HG03095 (cell line): ENCODE data around the gene ZEB2.

Source experiments
- ATAC-seq: cut with Tn5 transposase; IDR thresholded peaks from one replicate; pipeline ENCODE4 v1.9.1; 2021; ENCODE audit warnings: moderate library complexity; ENCODE audit not compliant: unreplicated experiment

ZEB2 gene

GRCh38 chr2:144453486-144454158 lies 66.3 kb downstream of the ZEB2 start:
- no peak for ATAC-seq

- ATAC-seq: no peak
Observed at GRCh38 chr2:144452989-144453336, 67.0 kb downstream of the ZEB2 start.

GRCh38 chr2:144452169-144452988 lies 67.5 kb downstream of the ZEB2 start:
- ATAC-seq: no peak

- no peak for ATAC-seq
Observed at GRCh38 chr2:144451443-144451842, 68.5 kb downstream of the ZEB2 start.

- no peak for ATAC-seq
Observed at GRCh38 chr2:144449028-144449406, 70.9 kb downstream of the ZEB2 start.

GRCh38 chr2:144448389-144449027 lies 71.4 kb downstream of the ZEB2 start:
- ATAC-seq: no peak

- no peak for ATAC-seq
Observed at GRCh38 chr2:144447535-144447934, 72.4 kb downstream of the ZEB2 start.

GRCh38 chr2:144446136-144446535 lies 73.8 kb downstream of the ZEB2 start:
- ATAC-seq: no peak

GRCh38 chr2:144445196-144445595 lies 74.7 kb downstream of the ZEB2 start:
- ATAC-seq: no peak

GRCh38 chr2:144443837-144444817 lies 75.8 kb downstream of the ZEB2 start:
- no peak for ATAC-seq

- ATAC-seq: no peak
Observed at GRCh38 chr2:144441711-144442141, 78.2 kb downstream of the ZEB2 start.

GRCh38 chr2:144439993-144440392 lies 79.9 kb downstream of the ZEB2 start:
- ATAC-seq: no peak

GRCh38 chr2:144438801-144439631 lies 80.9 kb downstream of the ZEB2 start:
- no peak for ATAC-seq

GRCh38 chr2:144437636-144438035 lies 82.3 kb downstream of the ZEB2 start:
- ATAC-seq: no peak

- ATAC-seq: no peak
Observed at GRCh38 chr2:144434425-144435222, 85.3 kb downstream of the ZEB2 start.

GRCh38 chr2:144432921-144433320 lies 87.0 kb downstream of the ZEB2 start:
- no peak for ATAC-seq

GRCh38 chr2:144431998-144432397 lies 87.9 kb downstream of the ZEB2 start:
- no peak for ATAC-seq

- no peak for ATAC-seq
Observed at GRCh38 chr2:144431392-144431783, 88.5 kb downstream of the ZEB2 start.

- peak; percentile 98 for ATAC-seq
Observed at GRCh38 chr2:144430722-144431391, 89.1 kb downstream of the ZEB2 start.
